Measurements from ENCODE around the gene FAM193A.
"Not testable (repeated sequence)": the region's sequence is repeated elsewhere in the genome, so short reads cannot be mapped to it uniquely, and the experiment has no call there.

FAM193A gene

DNA sequence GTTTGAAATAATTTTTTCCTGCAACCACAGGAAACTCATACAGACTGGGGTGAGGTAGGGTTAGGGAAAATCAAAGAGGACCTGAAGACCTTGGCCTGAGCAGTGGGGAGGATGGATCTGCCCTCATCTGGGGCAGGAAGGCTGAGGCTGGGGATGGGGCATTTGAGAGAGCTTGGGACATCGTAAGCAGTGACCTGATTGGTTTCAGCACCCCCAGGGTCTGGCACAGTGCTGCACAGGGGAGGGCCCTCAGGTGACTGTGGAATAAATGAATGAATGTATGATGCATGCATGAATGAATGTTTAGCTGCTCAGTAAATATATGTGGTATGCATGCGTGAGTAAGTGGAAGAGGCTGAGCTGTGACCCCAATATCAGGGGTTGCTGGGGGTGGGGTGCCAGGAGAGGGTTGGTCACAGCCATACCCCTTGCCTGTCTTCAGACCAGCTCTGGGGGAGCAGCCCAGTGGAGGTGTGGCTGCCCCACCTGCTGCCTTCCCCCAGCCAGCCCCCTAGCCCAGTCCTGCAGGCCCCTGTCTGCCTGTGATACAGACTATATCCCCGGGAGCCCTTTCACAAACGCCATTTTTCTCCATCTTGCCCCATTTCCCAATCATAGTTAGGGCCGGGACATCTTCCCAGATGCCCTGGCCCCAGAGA, 230.7 kb downstream of the FAM193A start:
- Histone ChIP-seq H3K4me3 (replicated peaks; ENCODE audit: low read depth, low read length) (no peak overlapping the region), H3K36me3 (ENCODE audit: control insufficient read depth, insufficient read depth, low read length) (no peaks in the 10 kb centered on the region), H3K27me3 (replicated peaks; ENCODE audit: control insufficient read depth, insufficient read depth, low read length) (no peaks in the 10 kb centered on the region)
- TF ChIP-seq, protein P1, sequence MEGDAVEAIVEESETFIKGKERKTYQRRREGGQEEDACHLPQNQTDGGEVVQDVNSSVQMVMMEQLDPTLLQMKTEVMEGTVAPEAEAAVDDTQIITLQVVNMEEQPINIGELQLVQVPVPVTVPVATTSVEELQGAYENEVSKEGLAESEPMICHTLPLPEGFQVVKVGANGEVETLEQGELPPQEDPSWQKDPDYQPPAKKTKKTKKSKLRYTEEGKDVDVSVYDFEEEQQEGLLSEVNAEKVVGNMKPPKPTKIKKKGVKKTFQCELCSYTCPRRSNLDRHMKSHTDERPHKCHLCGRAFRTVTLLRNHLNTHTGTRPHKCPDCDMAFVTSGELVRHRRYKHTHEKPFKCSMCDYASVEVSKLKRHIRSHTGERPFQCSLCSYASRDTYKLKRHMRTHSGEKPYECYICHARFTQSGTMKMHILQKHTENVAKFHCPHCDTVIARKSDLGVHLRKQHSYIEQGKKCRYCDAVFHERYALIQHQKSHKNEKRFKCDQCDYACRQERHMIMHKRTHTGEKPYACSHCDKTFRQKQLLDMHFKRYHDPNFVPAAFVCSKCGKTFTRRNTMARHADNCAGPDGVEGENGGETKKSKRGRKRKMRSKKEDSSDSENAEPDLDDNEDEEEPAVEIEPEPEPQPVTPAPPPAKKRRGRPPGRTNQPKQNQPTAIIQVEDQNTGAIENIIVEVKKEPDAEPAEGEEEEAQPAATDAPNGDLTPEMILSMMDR (IDR thresholded peaks at IDR 0.05; ENCODE audit: insufficient read depth, low read length, poor library complexity, severe bottlenecking): no peak
- no peak for DNase-seq (ENCODE audit: extremely low read depth, insufficient read length)

DNA sequence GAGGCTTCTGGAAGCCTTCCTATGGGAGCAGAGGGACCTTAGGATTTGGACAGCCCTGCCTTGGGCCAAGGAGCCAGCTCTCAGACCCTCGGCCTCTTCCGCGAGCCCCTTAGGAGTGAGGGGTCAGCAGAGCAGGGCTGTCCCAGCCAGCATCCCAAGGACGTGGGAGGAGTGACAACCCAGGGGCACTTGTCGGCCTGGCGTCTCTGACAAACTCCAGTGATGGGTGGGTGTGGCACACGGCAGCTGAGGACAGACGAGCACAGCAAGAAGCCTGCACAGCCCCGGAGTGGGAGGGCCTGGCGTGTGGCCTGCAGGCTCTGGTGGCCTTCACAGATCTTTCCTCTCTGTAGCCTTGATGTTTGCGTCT, 231.2 kb downstream of the FAM193A start:
- H3K36me3 ChIP-seq (ENCODE audit: control insufficient read depth, insufficient read depth, low read length): no peaks in the 10 kb centered on the region
- TF ChIP-seq, protein P1 (IDR thresholded peaks at IDR 0.05; ENCODE audit: insufficient read depth, low read length, poor library complexity, severe bottlenecking): no peak
- no peak for DNase-seq (ENCODE audit: extremely low read depth, insufficient read length)
- H3K4me3 ChIP-seq (replicated peaks; ENCODE audit: low read depth, low read length): no peak overlapping the region
- no peaks in the 10 kb centered on the region for H3K27me3 ChIP-seq (replicated peaks; ENCODE audit: control insufficient read depth, insufficient read depth, low read length)

DNA sequence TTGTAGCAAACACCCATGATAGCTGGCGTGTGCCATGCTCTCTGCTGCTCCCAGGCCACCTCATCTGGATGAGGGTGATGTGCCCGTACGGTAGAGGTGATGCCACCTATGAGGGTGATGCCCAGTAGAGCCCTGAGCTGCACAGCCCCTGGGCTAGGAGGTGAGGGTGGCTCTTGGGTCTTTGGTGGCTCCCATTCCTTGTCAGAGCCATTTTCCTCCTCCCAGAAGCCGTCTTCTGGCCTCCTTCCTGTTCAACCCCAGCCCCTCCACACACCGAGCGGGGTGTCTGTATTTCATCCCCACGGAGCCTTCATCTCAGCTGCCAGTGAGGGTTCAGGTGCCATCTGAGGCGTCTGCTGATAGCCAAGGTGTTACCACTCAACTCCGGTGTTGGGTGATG, 231.7 kb downstream of the FAM193A start:
- no peaks in the 10 kb centered on the region for H3K27me3 ChIP-seq (replicated peaks; ENCODE audit: control insufficient read depth, insufficient read depth, low read length)
- TF ChIP-seq, protein P1 (IDR thresholded peaks at IDR 0.05; ENCODE audit: insufficient read depth, low read length, poor library complexity, severe bottlenecking): no peak
- no peak overlapping the region for H3K4me3 ChIP-seq (replicated peaks; ENCODE audit: low read depth, low read length)
- H3K36me3 ChIP-seq (ENCODE audit: control insufficient read depth, insufficient read depth, low read length): no peaks in the 10 kb centered on the region
- no peak for DNase-seq (ENCODE audit: extremely low read depth, insufficient read length)

DNA sequence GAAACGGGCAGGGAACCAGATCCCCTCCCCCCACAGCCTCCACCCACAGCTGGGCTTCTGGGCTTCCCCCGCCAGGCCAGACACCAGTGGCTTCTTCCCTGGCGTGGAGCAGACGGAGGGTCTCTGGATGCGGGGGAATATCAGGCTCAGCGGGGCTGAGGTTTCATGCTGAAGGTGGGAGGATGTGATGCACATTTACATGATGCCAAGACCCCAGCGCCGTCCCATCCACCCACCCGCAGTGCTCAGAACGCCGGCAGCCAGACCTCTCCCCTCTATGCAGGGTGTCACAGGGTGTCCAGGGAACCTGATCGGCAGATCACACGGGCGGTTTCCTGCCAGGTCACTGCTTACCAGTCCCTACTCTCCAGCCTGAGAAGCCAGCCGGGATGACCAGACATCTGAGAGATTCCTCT, 232.5 kb downstream of the FAM193A start:
- Histone ChIP-seq H3K4me3 (replicated peaks; ENCODE audit: low read depth, low read length) (no peak overlapping the region), H3K27me3 (replicated peaks; ENCODE audit: control insufficient read depth, insufficient read depth, low read length) (no peaks in the 10 kb centered on the region), H3K36me3 (ENCODE audit: control insufficient read depth, insufficient read depth, low read length) (no peaks in the 10 kb centered on the region)
- DNase-seq (ENCODE audit: extremely low read depth, insufficient read length): no peak
- TF ChIP-seq, protein P1 (IDR thresholded peaks at IDR 0.05; ENCODE audit: insufficient read depth, low read length, poor library complexity, severe bottlenecking): no peak

DNA sequence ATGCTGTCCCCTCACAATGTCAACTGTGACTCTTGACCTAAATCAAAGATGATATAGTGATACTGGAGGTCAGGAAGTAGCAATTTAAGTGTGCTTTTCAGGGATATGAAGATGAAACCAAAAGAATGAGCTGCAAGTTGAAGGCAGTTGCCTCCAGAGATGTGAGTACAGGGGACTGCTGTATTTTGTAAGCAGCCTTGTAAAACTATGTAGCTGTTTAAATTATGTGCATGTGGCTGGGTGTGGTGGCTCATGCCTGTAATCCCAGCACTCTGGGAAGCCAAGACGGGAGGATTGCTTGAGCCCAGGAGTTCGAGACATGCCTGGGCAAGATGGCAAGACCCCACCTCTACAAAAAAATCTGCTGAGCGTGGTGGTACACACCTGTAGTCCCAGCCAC, 234.8 kb downstream of the FAM193A start:
- H3K4me3 ChIP-seq (replicated peaks; ENCODE audit: low read depth, low read length): no peak overlapping the region
- H3K36me3 ChIP-seq (ENCODE audit: control insufficient read depth, insufficient read depth, low read length): no peaks in the 10 kb centered on the region
- H3K27me3 ChIP-seq (replicated peaks; ENCODE audit: control insufficient read depth, insufficient read depth, low read length): no peaks in the 10 kb centered on the region
- TF ChIP-seq, protein P1 (IDR thresholded peaks at IDR 0.05; ENCODE audit: insufficient read depth, low read length, poor library complexity, severe bottlenecking): no peak
- no peak for DNase-seq (ENCODE audit: extremely low read depth, insufficient read length)

DNA sequence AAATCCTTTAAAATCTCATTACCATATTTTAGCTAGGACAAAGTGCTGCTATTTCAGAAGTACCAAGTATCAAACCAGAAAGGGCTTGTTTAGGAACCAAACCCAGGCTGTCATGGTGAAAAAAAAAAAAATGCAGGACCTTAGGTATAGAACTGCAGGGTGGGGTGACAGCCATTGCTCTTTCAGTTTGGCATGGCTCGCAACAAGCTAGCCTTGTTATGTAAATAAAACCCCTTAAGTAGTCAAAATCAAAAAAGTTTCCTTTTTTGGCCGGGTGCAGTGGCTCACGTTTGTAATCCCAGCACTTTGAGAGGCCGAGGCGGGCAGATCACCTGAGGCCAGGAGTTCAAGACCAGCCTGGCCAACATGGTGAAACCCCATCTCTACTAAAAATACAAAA, 244.2 kb downstream of the FAM193A start:
- not testable (repeated sequence) for DNase-seq (ENCODE audit: extremely low read depth, insufficient read length); H3K4me3 ChIP-seq (replicated peaks; ENCODE audit: low read depth, low read length); H3K36me3 ChIP-seq (ENCODE audit: control insufficient read depth, insufficient read depth, low read length); H3K27me3 ChIP-seq (replicated peaks; ENCODE audit: control insufficient read depth, insufficient read depth, low read length)
